HG03064 (cell line): ENCODE measurements around the gene SPATA24.
"Not testable (repeated sequence)": the region's sequence is repeated elsewhere in the genome, so short reads cannot be mapped to it uniquely, and the experiment has no call there.

ENCODE experiments used
- ATAC-seq: cut with Tn5 transposase; IDR thresholded peaks from one replicate; pipeline ENCODE4 v1.9.1; 2021; ENCODE audit warnings: low read depth; ENCODE audit not compliant: unreplicated experiment

Gene SPATA24

GRCh38 chr5:139417214-139417613, 13.3 kb upstream of the SPATA24 start:
- no peak for ATAC-seq

GRCh38 chr5:139416651-139417050, 12.8 kb upstream of the SPATA24 start:
- no peak for ATAC-seq

GRCh38 chr5:139415869-139416268, 12.0 kb upstream of the SPATA24 start:
- no peak for ATAC-seq

GRCh38 chr5:139415221-139415861, 11.5 kb upstream of the SPATA24 start:
- ATAC-seq = no peak

- no peak for ATAC-seq
Measured at GRCh38 chr5:139414581-139415130, 10.8 kb upstream of the SPATA24 start.

- ATAC-seq = no peak
Measured at GRCh38 chr5:139413963-139414362, 10.1 kb upstream of the SPATA24 start.

GRCh38 chr5:139413153-139413552, 9.3 kb upstream of the SPATA24 start:
- no peak for ATAC-seq

- no peak for ATAC-seq
Measured at GRCh38 chr5:139410993-139411828, 7.3 kb upstream of the SPATA24 start.

- ATAC-seq = no peak
Measured at GRCh38 chr5:139410121-139410992, 6.5 kb upstream of the SPATA24 start.

- not testable (repeated sequence) for ATAC-seq
Measured at GRCh38 chr5:139409116-139409515, 5.2 kb upstream of the SPATA24 start.

GRCh38 chr5:139408191-139408590, 4.3 kb upstream of the SPATA24 start:
- no peak for ATAC-seq

- no peak for ATAC-seq
Measured at GRCh38 chr5:139407517-139407916, 3.6 kb upstream of the SPATA24 start.

GRCh38 chr5:139406963-139407362, 3.1 kb upstream of the SPATA24 start:
- ATAC-seq = no peak

GRCh38 chr5:139404484-139404840, 573 bp upstream of the SPATA24 start:
- no peak for ATAC-seq

- ATAC-seq = no peak
Measured at GRCh38 chr5:139403418-139403786, 487 bp downstream of the SPATA24 start.

- ATAC-seq = no peak
Measured at GRCh38 chr5:139402561-139403158, 1.2 kb downstream of the SPATA24 start.

- no peak for ATAC-seq
Measured at GRCh38 chr5:139401546-139401945, 2.3 kb downstream of the SPATA24 start.

GRCh38 chr5:139399501-139400121, 4.3 kb downstream of the SPATA24 start:
- ATAC-seq = no peak

- ATAC-seq = no peak
Measured at GRCh38 chr5:139397921-139398320, 6.0 kb downstream of the SPATA24 start.

GRCh38 chr5:139396691-139397090, 7.2 kb downstream of the SPATA24 start:
- ATAC-seq = no peak
